Activated CD8-positive, alpha-beta memory T cell treated with anti-CD3 and anti-CD28 coated beads, Interleukin-2, amount 50 U/mL, for 24 hours (primary cell): Measurements from ENCODE around the gene SPEG.

Experiments used
- DNase-seq: peaks from one replicate; pipeline ENCODE4 v3.0.0-alpha.2; 2020; ENCODE audit errors: extremely low read depth

The SPEG gene

GRCh38 chr2:219461669-219462068, 27.0 kb downstream of the SPEG start:
- DNase-seq = no peak

- DNase-seq = no peak
These were observed 27.7 kb downstream of the SPEG start for GRCh38 chr2:219462349-219462748.

- no peak for DNase-seq
These were observed 29.8 kb downstream of the SPEG start for GRCh38 chr2:219464286-219465032.

GRCh38 chr2:219465659-219466561, 31.3 kb downstream of the SPEG start:
- DNase-seq = no peak

GRCh38 chr2:219466816-219467735, 32.4 kb downstream of the SPEG start:
- no peak for DNase-seq

GRCh38 chr2:219467736-219468075, 33.1 kb downstream of the SPEG start:
- no peak for DNase-seq

GRCh38 chr2:219468410-219469185, 34.0 kb downstream of the SPEG start:
- DNase-seq = no peak

GRCh38 chr2:219469186-219469724, 34.6 kb downstream of the SPEG start:
- DNase-seq = no peak

- no peak for DNase-seq
These were observed 35.8 kb downstream of the SPEG start for GRCh38 chr2:219470429-219470828.

- DNase-seq = no peak
These were observed 37.1 kb downstream of the SPEG start for GRCh38 chr2:219471476-219472371.

- DNase-seq = no peak
These were observed 38.1 kb downstream of the SPEG start for GRCh38 chr2:219472629-219473187.

- DNase-seq = no peak
These were observed 38.9 kb downstream of the SPEG start for GRCh38 chr2:219473511-219473910.

GRCh38 chr2:219474285-219475060, 39.8 kb downstream of the SPEG start:
- no peak for DNase-seq

GRCh38 chr2:219475278-219475677, 40.6 kb downstream of the SPEG start:
- DNase-seq = no peak

- no peak for DNase-seq
These were observed 41.3 kb downstream of the SPEG start for GRCh38 chr2:219475697-219476651.

GRCh38 chr2:219476652-219477151, 42.1 kb downstream of the SPEG start:
- no peak for DNase-seq

- DNase-seq = no peak
These were observed 42.5 kb downstream of the SPEG start for GRCh38 chr2:219477179-219477578.
